ENCODE results near the gene ABHD8. TPM values are rescaled to one million over a fixed set of nuclear protein-coding genes. Genes with fewer than 3 reads are reported as not detected.

ABHD8 gene
- total and polyA plus RNA-seq, 2 of the 4 experiments (the other 2 are of a cell fraction): 3.9 to 10.2 TPM

- in situ Hi-C loops (cut with MboI; ENCODE audit: low sequenced_read_pairs): no loop called here
- WGBS, 2 experiments (ENCODE audit: extremely low coverage in 2 of 2, insufficient read length in 1 of 2): 78% methylated on average over 8 of the region's 11 CpGs; no CpG with 5 or more reads in 1 of the 2 experiments
- Histone ChIP-seq H2AK5ac (ENCODE audit: low read depth, low read length) (no peak overlapping the region), H3K23ac (ENCODE audit: low read depth, low read length) (no peak overlapping the region), H3K9me3 (ENCODE audit: control insufficient read depth, insufficient read depth, low read length) (no peaks in the 10 kb centered on the region), H4K91ac (ENCODE audit: insufficient read depth, low read depth, low read length) (no peak overlapping the region), H2AK9ac (replicated peaks; ENCODE audit: low read depth, low read length, poor library complexity) (no peak overlapping the region), H2AFZ (replicated peaks; ENCODE audit: low read length, poor library complexity) (no peak overlapping the region), H3K36me3 (ENCODE audit: control insufficient read depth, insufficient read depth, low read length) (peaks cover 50% of the 10 kb centered on the region), H3K4me3 (ENCODE audit: insufficient read depth, low read depth, low read length) (no peak overlapping the region), H3K4ac (ENCODE audit: low read depth, low read length) (no peak overlapping the region), H2BK20ac (ENCODE audit: low read depth, low read length) (no peak overlapping the region), H3K9ac (ENCODE audit: low read depth, low read length) (no peak overlapping the region), H3K9me1 (ENCODE audit: insufficient read depth, low read length) (no peaks in the 10 kb centered on the region), H2BK15ac (ENCODE audit: low read depth, low read length) (no peak overlapping the region), H2BK120ac (ENCODE audit: low read depth, low read length) (no peak overlapping the region), H3K14ac (replicated peaks; ENCODE audit: low read depth, low read length) (no peak overlapping the region), H3K4me1 (ENCODE audit: control insufficient read depth, insufficient read depth, low read length) (no peaks in the 10 kb centered on the region), H3K27ac (ENCODE audit: insufficient read depth, low read length) (no peak overlapping the region), H3K56ac (ENCODE audit: extremely low read depth, insufficient read depth, low read length) (no peak overlapping the region), H3K27me3 (ENCODE audit: control insufficient read depth, insufficient read depth, low read length) (no peaks in the 10 kb centered on the region), H3K79me1 (ENCODE audit: low read depth in 1 of 2, low read length in 2 of 2) (peaks cover 6 to 16% of the 10 kb centered on the region in 2 experiments), H3K4me2 (ENCODE audit: low read depth, low read length) (no peak overlapping the region), H4K5ac (ENCODE audit: low read depth, low read length) (no peak overlapping the region), H3K18ac (ENCODE audit: low read depth, low read length) (no peak overlapping the region), H4K20me1 (ENCODE audit: insufficient read depth, low read length) (peaks cover 8% of the 10 kb centered on the region; the same call in 1 of the 2 replicates), H2BK5ac (ENCODE audit: low read depth, low read length, poor library complexity, severe bottlenecking) (no peak overlapping the region), H4K8ac (ENCODE audit: low read depth in 2 of 2, low read length in 2 of 2) (no peak overlapping the region)
- TF ChIP-seq CHD1 (IDR thresholded peaks at IDR 0.05; ENCODE audit: low read depth, low read length): no peak
- TF ChIP-seq RFX5 (IDR thresholded peaks at IDR 0.05; ENCODE audit: low read depth, low read length): no peak
- no peak for TF ChIP-seq RAD21 (IDR thresholded peaks at IDR 0.05; ENCODE audit: low read length)
- no peak for TF ChIP-seq BHLHE40 (IDR thresholded peaks at IDR 0.05; ENCODE audit: low read depth, low read length)
- no peak for TF ChIP-seq RCOR1 (IDR thresholded peaks at IDR 0.05; ENCODE audit: insufficient replicate concordance, low read length)
- TF ChIP-seq MXI1 (IDR thresholded peaks at IDR 0.05; ENCODE audit: borderline replicate concordance, low read depth, low read length): no peak
- TF ChIP-seq SMC3 (IDR thresholded peaks at IDR 0.05; ENCODE audit: low read depth, low read length): no peak
- TF ChIP-seq, protein P1, sequence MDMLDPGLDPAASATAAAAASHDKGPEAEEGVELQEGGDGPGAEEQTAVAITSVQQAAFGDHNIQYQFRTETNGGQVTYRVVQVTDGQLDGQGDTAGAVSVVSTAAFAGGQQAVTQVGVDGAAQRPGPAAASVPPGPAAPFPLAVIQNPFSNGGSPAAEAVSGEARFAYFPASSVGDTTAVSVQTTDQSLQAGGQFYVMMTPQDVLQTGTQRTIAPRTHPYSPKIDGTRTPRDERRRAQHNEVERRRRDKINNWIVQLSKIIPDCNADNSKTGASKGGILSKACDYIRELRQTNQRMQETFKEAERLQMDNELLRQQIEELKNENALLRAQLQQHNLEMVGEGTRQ (IDR thresholded peaks at IDR 0.05; ENCODE audit: low read depth, low read length): no peak
- intact Hi-C loops (cut with micrococcal nuclease): no loop called here
- CTCF ChIA-PET: no interaction called here
- dilution Hi-C loops (cut with HindIII; ENCODE audit: low sequenced_read_pairs, unreplicated experiment): no loop called here
- POLR2A ChIA-PET (ENCODE audit: unreplicated experiment): no interaction called here
- DNase-seq (no peak), ATAC-seq (ENCODE audit: low read depth) (no peak)
- BruUV-seq (replicated peaks): no TSS peak
These were observed 17.2 kb upstream of the ABHD8 start for GRCh38 chr19:17320435-17320834.

All from IMR-90 (cell line).